Stimulated activated CD8-positive, alpha-beta memory T cell treated with anti-CD3 and anti-CD28 coated beads, Interleukin-7, amount 100 ng/mL, for 4 hours (primary cell): ENCODE measurements around the gene ZNF12.
"Not testable (repeated sequence)": the region's sequence is repeated elsewhere in the genome, so short reads cannot be mapped to it uniquely, and the experiment has no call there.

Experiments used
- DNase-seq, 2 donors: peaks; one replicate each; pipeline ENCODE4 v3.0.0-alpha.2; 2020; ENCODE audit warnings: low read depth in 2 of 2

ZNF12 gene

DNA sequence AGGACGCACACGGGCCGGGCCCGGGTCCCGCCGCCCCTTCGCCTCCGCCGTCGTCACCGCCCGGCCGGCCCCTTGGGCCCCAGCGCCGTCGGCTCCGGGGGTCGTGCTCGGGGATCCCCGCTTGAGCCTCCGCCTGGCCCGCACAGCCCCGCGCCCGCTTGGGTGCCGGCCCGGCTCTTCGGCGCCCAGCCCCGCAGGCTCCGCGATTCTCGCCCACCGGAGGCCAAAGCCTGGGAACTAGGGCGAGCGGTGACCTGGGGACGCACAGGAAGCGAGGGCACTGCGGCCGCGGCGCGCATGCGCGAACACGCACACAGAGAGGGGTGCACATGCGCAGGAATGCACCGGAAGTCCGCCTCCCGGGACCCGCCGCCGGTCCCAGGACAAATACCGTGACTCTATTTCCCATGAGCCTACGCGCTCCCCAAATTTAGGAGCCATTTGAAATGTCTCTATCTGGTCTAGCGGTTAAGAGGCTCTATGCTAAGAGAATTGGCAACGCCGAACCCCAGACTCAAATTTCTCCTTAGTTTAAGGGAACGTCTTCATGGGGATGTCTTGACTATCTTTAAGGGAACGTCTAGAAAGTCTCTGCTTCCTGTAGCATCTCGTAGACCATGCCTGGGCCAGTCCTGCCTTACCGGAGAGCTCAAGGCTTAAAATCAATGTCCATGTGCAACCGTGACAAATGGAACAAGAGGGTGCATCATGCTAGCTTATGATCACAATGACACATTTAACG lies at the start of gene ZNF12:
ZNF12 (minus strand) TSS at position 282 of the 742 bp plus-strand sequence. CDS start 1,774 bp downstream, outside the sequence.
- DNase-seq: peak; percentile 88 to 92

DNA sequence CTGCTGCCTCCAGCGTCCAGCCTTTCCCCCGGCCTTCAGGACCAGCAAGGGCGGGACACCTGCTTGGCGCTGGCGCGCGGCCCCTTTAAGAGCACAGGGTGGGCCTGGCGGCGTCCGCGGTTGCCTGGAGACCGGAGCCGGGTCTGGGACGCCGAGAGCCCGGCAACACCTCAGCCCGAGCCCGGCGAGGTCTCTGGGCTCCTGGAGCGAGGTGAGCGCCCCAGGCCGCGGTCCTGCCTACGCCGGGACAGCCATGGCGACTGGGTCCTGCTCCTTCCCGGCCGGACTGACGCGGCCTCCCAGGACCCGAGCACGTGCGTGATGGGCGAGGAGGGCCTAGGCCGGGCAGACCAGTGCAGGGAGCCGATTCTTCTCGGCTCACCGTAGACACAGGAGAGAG lies 47.2 kb upstream of the ZNF12 start, which contains the start of gene RSPH10B2:
RSPH10B2 (plus strand) TSS at position 140 of the 400 bp plus-strand sequence. CDS start 3,575 bp downstream, outside the sequence.
- DNase-seq: not testable (repeated sequence)

DNA sequence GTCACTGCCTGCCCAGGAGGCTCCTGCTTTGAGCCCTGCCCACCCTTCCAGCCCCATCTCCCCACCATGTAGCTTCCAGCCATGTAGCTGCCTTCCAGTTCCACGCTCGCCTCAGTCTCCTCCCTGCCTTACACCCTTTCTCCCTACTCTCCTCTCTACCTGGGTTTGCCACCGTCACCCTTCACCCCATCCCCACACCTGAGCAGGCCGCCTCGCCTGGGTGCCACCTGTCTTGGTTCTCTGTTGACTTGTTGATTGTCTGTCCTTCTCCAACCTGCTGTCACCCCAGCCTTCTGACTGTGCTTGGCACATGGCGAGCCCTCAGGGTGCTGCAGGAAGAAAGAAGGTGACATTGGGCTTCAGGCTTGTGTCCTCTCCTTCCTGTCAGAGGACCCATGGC lies 43.4 kb upstream of the ZNF12 start:
- not testable (repeated sequence) for DNase-seq

DNA sequence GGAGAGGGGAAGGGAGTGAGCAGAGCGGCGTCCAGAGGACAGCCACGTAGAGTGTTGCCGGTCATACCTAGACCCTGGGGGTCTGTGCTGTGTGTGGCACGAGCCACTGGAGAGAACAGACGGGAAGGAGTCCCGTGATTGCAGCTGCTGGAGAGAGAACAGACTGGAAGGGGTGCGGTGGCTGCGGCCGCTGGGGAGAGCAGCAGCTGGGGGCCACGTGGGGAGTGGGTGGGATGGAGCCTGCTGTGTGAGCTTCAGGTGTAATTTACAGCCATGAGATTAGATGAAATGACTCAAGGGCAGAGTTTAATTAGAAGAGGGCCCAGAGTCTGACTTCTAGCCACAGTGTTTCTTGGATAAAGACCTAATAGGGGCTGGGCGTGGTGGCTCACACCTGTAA lies 42.6 kb upstream of the ZNF12 start:
- DNase-seq: not testable (repeated sequence)

DNA sequence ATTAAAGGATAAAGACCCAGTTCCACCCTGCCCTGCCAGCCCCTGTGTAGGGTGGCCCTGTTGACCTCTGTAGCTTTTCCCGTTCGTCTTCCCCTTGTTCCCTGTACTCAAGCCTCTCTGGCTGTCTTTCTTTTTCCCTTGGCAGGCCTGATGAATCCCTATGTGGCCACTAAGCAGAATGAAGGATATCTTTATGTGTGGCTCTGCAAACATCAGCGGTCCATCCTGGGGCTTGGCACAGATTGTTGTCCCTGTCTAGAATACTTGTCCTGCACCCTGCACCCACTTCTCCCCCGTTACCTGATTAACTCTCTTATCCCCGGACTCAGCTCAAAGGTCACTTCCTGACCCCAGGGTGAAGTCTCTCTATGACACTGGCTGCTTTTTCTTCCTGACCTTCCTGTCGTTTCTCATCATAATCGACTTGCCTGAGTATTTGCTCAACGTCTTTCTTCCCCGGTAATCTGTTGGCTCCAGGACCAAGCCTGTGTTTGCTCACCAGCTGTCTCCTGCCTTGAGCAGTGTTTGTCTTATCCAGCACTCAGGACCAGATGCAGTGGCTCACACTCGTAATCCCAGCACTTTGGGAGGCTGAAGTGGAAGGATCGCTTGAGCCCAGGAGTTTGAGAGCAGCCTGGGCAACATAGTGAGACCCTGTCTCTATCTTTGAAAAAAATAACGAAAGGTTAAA lies 37.8 kb upstream of the ZNF12 start:
- DNase-seq: not testable (repeated sequence)

DNA sequence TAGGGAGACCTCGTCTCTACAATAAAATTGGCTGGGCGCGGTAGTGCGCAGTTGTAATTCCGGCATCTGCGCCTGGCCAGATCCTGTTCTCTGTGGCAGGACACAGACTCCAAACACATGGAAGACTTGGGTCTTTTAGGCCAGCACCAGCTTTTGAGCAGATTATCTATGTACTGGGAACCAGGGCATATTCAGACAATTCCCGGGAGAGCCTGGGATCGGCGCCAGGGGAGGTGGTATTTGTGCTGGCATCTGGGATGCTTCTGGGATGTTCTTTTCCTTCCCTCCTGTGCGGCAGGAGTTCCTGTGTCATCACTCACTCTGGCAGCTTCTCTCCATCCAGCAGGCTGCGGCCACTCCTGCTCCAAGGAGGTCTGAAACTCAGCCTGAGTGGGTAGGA lies 31.7 kb upstream of the ZNF12 start:
- DNase-seq: not testable (repeated sequence)

DNA sequence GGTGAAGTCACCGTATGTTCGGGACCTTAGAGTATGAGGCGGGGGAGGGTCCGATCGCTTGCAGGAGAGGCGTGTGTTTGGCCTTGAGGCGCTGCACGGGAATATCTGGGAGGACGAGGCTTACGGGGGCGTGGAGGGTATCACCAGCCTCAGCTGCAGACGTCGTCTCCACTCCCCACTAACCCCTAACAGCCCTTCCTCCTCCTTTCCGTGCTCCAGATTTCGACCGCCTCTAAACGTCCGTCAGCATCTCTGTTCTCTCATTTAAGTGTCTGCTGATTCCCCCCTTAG lies 23.5 kb upstream of the ZNF12 start:
- DNase-seq: no peak

DNA sequence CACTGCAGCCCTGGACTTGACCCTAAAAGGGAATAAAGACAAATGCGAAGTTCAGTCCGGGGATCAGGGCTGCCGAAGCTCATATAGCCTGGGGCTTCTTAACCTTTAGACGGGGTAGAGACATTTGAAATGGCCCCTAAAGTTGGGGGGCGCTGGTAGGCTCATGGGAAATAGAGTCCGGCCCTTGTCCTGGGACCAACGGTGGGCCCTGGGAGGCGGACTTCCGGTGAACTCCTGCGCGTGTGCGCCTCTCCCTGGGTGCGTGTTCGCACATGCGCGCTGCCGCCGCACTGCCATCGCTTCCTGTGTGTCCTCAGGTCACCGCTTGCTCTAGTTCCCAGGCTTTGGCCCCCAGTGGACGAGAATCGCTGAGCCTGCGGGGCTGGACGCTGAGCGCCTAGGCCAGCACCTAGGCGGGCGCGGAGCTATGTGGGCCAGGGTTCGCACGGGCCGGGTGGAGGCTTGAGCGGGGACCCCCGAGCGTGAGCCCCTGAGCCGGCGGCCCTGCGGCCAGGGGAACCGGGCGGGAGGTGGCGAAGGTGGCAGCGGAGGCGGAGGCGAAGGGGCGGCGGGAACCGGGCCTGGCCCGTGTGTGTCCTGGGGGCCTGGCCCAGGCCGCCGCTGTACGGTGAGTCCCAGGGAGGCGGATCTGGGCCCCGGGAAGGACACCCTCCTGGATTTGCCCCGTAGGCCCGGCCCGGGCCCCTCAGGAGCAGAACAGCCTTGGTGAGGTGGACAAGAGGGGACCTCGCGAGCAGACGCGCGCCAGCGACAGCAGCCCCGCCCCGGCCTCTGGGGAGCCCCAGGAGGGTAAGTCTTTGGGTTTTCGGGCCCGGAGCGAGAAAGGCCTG lies 23.0 kb upstream of the ZNF12 start:
- DNase-seq: peak; percentile 66 to 79

DNA sequence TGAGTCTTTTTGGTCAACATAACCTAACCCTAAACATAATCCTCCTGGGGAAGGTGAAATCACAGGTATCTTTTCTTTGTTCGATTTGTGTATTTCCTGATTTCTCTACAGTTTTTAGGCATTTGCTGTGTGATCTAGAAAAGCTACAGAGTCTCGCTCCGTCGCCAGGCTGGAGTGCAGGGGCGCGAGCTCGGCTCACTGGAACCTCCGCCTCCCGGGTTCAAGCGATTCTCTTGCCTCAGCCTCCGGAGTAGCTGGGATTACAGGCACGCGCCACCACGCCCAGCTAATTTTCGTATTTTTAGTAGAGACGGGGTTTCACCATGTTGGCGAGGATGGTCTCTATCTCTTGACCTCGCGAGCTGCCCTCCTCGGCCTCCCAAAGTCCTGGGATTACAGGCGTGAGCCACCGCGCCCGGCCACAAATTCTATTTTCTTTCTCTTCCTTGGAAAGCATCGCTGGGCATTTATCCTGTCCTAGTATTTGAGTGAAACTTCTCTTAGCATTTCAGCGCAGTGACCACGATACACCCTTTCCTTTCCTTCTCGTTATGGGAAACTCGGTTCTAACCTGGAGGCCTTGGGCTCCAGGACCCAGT lies 22.2 kb upstream of the ZNF12 start:
- DNase-seq: not testable (repeated sequence)

DNA sequence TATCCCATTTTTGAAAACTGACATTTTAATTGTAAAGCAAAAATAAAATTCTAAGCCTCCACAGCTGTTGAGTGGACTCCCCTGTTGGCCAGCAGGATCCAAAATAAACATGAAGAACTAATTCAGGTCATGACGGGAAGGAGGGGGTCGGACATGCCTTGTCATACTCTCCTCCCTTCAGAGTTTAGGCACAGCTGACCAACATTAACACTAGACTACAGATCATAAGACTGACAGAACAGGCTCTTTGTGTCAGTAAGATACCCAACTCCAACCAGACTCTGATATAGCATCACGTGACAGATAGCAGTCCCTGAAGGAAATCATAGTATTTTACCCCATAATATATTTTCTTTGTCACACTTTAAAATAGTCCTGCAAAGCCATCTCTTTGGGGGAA lies 20.9 kb upstream of the ZNF12 start:
- DNase-seq: no peak

DNA sequence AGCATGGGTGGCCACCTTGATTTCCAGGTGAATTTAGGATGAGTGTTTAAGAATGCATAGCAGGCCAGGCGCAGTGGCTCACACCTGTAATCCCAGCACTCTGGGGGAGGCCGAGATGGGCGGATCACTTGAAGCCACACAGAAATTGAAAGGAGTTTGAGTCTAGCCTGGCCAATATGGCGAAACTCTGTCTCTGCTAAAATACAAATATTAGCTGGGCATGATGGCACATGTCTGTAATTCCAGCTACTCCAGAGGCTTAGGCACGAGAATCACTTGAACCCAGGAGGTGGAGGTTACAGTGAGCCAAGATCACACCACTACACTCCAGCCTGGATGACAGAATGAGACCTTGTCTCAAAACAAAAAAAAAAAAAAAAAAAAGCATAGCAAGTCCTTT lies 19.6 kb upstream of the ZNF12 start:
- not testable (repeated sequence) for DNase-seq

DNA sequence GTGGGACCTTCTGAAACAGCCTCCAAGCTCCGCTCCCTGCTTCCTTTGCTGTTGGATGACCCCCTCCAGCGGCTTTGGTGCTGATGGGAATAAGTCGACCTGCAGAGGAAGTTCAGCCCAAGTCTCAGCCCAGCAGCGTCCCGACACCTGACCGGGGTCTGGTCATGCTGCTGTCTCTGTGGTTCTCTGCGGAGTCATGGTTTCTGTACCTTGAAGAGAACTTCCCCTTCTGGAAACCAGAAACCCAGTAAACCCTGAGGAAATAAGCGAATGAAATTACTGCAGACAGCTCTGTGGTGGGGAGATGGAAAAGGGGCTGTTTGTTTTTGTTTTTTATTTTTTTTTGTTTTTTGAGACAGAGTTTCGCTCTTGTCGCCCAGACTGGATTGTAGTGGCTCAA lies 18.3 kb upstream of the ZNF12 start:
- DNase-seq: no peak

DNA sequence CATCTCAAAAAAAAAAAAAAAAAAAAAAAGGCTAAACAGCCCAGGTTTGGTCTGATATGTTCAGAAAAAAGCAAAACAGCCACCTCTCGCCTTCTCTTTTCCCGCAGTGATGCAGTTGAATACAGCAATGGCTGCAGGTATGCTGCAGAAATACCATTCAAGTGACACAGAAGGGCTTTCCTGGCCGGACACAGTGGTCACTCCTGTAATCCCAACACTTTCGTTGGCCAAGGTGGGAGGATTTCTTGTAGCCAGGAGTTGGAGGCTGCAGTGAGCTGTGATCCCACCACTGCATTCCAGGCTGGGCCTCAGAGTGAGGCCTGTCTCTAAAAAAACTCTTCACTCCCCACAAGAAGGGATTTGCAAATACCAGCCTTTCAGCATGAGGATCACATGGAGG lies 17.6 kb upstream of the ZNF12 start:
- DNase-seq: not testable (repeated sequence)

DNA sequence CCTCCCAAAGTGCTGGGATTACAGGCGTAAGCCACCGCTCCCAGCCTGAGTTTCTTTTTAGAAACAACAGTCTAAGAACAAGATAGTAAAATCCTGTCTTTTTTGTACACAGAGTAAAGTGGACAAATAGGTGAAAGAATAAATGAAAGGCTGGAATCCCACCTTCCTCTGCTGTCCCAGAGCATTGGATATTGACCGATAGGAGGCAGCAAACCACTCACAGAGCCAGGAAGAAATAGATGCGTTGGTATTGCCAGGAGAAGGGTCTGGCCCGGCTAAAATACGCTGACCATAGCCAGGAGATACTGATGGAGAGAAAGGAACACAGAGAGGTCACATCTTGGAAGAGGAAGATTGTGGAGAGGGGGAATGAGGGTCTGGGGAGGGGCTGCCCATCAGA lies 11.4 kb upstream of the ZNF12 start:
- no peak for DNase-seq

DNA sequence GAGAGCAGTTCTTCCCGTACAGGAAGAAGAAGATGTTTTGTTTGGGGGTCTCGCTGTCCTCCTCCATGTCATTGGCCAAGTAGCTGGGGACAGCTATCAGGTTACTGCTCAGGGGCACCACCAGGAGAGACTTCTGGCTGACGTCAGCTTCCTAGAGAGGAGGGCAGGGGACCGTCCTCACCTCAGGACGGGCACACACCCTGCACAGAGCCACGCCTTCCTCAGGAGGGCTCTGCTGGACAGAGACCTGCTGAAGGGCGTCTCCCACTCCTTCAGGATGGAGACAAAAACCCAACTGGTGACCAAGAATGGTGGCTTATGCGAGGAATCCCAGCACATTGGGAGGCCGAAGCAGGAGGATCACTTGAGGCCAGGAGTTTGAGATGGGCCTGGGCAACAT lies 9.2 kb upstream of the ZNF12 start:
- not testable (repeated sequence) for DNase-seq

DNA sequence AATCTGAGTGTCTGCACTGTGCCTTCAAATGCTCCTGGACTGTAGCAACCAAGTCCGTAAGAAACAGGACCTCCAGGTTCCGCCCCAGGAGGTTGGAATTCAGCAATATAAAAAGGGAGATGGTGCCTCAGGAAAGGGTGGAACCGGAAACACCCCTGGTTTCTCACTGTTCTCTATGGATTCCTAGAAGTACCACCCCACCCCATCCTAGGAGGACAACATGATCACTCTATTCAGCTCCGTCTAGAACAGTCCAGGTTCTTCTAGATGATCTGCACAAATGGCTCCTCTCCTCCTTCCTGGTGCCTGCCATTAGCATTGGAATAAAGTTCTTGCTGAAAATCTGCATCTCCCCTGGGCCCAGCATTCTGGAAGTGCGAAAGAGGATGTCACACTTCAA lies 7.6 kb upstream of the ZNF12 start:
- DNase-seq: no peak

DNA sequence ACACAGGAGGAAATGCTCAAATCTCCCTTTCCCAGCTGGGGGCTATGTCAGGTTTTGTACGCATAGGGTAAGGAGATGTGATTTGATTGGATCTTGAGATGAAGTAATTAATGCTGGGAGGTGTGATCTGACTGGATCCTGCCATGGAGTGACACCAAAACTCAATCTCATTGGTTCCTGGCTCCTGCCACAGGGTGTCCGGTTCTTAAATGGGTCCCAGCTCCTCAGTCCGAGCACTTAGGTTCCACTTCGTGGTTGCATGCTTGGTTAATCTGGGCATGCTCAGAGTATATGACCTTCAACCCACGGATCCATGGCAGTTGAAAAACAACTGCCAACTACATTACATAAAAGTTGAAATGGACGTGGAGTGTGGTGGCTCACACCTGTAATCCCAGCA lies 3.1 kb upstream of the ZNF12 start:
- DNase-seq: no peak

DNA sequence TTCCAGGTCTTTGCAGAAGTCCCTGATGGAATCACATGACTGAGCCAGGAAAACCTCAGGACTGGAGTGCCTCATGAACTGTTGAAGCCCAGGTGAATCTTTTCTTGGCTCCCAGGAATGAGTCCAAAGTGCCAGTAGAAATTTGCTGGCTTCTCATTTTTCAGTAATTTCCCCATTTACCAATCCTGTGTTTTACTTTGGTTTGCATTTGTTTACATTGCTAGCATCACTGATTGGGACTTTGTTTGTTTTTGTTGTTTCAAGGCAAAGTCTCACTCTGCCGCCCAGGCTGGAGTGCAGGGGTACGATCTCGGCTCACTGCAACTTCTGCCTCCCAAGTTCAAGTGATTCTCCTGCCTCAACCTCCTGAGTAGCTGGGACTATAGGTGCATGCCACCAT lies 1.6 kb upstream of the ZNF12 start:
- DNase-seq: no peak

DNA sequence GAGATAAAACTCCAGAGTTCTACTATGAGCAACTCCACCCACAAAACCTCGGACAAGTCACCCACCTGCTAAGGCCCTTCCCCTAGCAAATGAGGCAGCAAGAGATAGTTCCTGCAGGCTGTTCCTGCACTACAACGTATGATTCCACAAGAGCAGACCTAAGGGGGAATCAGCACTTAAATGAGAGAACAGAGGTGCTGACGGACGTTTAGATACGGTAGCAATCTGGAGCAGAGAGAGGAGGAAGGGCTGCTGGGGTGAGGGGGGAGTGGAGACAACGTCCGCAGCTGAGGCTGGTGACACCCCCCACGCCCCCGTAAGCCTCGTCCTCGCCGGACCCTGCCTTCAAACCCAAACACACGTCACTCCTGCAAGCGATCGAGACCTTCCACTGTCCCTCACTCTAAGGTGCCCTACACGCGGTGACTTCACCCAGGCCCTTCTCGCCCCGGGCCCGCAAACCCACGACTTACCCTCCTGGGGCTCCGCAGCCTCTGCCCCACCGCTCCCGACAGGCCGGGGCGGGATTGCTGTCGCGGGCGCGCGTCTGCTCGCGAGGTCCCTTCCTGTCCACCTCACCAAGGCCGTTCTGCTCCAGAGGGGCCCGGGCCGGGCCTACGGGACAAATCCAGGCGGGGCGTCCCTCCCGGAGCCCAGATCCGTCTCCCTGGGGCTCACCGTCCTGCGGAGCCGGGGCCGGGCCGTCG lies 635 bp downstream of the ZNF12 start:
- DNase-seq: peak in 1 of 2 donors; percentile 16

DNA sequence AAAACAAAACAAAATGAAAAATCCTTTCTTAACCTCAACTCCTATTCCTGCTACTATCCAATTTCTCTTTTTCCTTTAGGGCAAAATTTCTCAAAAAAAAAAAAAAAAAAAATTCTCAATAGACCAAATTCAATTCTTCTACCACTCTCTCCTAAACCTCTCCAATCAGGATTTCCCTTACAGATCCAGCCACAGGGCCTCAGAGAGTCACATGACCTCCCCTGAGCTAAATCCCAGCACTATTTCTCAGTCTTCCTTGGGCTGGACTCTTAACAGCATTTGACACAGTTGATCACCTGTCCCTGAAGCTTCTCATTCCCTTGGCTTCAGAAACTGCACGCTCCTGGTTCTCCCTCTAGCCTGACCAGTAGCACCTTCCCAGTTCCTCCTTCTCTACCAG lies 4.9 kb downstream of the ZNF12 start:
- no peak for DNase-seq

DNA sequence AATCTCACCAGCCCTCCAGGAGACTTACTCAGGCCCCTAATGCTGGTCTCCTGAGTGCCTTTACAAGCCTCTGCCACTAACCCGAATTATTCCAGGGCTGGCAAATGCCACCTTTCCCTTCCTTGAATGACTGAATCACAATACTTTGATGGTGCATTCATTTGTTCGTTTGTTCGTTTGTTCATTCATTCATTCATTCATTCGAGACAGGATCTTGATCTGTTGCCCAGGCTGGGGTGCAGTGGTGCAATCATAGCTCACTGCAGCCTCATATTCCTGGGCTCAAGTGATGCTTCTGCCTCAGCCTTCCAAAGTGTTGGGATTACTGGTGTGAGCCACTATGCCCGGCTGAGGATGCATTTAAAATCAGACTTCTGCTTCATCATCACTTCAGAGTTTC lies 6.0 kb downstream of the ZNF12 start:
- no peak for DNase-seq
